GM12864 (cell line): ENCODE data around the gene SLF2.
"Not testable (repeated sequence)": the region's sequence is repeated elsewhere in the genome, so short reads cannot be mapped to it uniquely, and the experiment has no call there.

Experiments used
- DNase-seq: peaks from one replicate; pipeline ENCODE4 v3.0.0-alpha.2; 2011; ENCODE audit warnings: low read depth
- H3K4me3 ChIP-seq: 2 replicates; pipeline ENCODE4 v1.5.1; 2011; ENCODE audit warnings: mild to moderate bottlenecking, low read depth, low read length, control low read depth
- TF ChIP-seq, protein P1 (sequence below): IDR thresholded peaks from 2 replicates; pipeline ENCODE4 v1.5.1; 2011; ENCODE audit warnings: low read depth, mild to moderate bottlenecking, moderate library complexity, low read length, control low read depth, inconsistent platforms; ENCODE audit errors: missing control alignments

SLF2 gene

DNA sequence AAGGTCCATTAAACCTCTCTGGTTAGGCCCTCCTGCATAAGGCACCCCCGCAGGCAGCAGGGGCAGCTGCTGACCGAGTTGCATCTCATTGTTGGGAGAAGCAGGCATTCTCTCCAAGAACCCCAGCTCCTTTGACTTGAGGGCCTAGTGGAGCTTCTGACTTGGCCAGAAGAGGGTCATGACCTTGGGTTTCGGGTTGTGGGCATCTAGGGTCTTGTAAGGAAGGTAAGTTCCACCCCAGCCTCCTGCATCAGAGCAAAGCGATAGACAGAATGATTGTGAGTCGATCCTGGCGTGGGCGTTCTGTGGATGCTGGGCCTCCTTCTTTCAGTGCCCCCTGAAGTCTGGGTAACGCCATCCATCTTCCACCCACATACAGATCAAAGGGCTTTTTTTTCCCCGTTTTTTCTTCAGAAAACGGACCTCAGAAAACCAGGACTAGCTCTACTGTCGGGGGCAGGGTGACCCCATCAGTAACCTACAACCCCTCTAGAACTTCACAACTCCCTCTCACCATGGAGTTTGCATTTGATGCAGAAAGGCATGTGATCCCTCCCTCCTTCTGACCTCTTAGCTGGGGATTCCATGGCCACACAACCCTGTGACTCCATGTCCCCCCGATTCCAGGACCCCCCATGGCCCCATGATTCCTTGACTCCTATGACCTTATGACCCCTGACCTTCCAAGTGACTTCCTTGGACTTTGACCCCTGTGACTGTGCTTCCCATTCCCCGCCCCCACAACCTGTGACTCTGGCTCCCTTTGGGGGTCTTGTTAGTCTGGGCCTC lies 59.5 kb downstream of the SLF2 start:
- no peak overlapping the region for H3K4me3 ChIP-seq
- no peak for DNase-seq
- TF ChIP-seq, protein P1, sequence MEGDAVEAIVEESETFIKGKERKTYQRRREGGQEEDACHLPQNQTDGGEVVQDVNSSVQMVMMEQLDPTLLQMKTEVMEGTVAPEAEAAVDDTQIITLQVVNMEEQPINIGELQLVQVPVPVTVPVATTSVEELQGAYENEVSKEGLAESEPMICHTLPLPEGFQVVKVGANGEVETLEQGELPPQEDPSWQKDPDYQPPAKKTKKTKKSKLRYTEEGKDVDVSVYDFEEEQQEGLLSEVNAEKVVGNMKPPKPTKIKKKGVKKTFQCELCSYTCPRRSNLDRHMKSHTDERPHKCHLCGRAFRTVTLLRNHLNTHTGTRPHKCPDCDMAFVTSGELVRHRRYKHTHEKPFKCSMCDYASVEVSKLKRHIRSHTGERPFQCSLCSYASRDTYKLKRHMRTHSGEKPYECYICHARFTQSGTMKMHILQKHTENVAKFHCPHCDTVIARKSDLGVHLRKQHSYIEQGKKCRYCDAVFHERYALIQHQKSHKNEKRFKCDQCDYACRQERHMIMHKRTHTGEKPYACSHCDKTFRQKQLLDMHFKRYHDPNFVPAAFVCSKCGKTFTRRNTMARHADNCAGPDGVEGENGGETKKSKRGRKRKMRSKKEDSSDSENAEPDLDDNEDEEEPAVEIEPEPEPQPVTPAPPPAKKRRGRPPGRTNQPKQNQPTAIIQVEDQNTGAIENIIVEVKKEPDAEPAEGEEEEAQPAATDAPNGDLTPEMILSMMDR: no peak

DNA sequence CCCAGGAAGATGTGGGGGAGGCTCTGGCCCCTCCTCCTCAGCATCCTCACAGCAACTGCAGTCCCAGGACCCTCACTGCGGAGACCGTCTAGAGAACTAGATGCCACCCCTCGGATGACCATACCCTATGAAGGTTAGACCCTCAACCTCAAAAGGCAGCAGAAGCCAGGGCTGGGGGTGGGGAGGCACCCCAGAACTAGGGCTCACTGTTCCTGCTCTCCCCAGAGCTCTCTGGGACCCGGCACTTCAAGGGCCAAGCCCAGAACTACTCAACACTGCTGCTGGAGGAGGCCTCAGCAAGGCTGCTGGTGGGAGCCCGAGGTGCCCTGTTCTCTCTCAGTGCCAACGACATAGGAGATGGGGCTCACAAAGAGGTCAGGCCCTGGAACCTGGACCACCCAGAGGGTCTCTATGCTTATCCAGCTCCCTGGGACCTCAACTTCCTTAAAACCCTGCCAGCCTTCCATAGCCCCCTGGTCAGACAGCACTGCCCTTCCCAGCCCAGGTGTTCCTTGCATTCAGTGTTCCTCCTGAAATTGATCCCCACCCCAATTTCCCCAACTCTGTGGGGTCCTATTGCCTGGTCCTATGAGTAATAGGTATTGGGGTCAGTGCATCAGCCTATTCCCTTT lies 60.3 kb downstream of the SLF2 start:
- DNase-seq: no peak
- TF ChIP-seq, protein P1: no peak
- H3K4me3 ChIP-seq: no peak overlapping the region

DNA sequence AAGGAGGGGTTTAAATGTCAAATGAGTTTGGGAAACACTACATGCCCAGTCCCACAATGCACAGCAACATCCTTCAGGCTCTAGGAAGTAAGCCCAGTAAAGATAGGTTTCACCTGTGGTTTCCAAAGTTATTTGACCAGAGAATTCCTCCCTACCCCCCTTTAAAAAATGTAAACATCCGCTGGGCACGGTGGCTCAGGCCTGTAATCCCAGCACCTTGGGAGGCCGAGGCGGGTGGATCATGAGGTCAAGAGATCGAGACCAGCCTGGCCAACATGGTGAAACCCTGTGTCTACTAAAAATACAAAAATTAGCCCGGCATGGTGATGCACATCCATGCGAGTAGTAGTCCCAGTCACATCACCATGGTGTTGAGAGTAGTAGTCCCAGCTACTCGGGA lies 62.6 kb downstream of the SLF2 start:
- DNase-seq, H3K4me3 ChIP-seq: not testable (repeated sequence)

DNA sequence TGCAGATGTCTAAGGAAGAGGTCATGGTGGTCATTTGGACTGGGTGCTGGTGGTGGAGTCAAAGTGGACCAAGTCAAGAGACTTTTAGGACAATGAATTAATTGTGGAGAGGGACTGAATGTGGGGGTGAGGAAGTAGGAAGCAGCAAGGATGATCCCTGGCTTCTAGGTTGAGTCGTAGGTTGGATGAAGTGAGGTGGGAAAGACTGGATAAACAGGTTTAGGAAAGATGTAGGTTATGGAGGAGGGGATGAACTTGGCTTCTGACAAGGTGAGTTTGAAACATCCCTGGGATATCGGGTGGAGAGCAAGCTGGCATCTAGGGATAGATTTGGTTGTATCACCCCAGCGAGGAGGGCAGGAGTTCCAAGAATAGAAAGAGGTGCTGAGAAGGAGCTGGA lies 64.1 kb downstream of the SLF2 start:
- no peak for DNase-seq
- TF ChIP-seq, protein P1: no peak
- H3K4me3 ChIP-seq: no peak overlapping the region

DNA sequence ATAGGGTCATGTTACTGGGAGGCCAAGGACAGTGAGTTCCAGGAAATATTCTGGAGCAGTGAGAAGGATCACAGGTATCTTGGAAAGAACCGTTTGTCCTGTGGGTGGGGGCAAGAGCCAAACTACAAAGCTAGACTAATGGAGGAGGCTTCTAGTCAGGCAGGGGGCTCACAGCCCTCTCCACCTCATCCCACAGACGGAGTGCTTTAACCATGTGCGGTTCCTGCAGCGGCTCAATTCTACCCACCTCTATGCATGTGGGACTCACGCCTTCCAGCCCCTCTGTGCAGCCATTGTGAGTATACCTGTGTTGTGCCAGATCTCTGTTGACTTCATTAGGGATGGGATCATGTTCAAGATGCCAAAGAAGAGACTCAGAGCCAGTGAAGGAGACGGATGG lies 64.7 kb downstream of the SLF2 start:
- no peak overlapping the region for H3K4me3 ChIP-seq
- DNase-seq: no peak
- TF ChIP-seq, protein P1: no peak

DNA sequence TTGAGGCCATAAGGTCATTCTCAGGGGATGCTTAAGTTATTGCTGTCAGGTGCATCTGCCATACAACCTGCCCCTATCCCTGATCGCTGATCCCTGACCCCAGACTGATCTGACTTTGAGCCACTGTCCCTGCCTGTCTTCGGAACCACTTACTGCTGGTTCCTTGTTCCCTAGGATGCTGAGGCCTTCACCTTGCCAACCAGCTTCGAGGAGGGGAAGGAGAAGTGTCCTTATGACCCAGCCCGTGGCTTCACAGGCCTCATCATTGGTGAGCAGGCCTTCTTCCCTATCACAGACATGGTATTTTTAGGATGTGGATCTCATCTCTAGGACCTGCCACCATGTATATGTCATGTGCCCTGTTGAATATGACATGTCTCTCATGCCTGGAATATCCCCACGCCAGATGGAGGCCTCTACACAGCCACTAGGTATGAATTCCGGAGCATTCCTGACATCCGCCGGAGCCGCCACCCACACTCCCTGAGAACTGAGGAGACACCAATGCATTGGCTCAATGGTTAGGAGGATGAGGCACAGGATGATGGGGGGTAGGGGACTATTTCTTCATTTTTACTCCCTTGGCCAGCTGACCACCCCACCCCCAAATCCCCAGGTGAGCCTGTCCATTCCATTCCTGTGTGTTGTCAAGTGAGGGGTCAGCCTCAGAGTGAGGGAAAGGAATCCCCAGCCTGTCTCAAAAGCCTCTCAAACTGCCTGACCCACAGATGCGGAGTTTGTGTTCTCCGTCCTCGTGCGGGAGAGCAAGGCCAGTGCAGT lies 65.5 kb downstream of the SLF2 start:
- H3K4me3 ChIP-seq: no peak overlapping the region
- TF ChIP-seq, protein P1: no peak
- no peak for DNase-seq

DNA sequence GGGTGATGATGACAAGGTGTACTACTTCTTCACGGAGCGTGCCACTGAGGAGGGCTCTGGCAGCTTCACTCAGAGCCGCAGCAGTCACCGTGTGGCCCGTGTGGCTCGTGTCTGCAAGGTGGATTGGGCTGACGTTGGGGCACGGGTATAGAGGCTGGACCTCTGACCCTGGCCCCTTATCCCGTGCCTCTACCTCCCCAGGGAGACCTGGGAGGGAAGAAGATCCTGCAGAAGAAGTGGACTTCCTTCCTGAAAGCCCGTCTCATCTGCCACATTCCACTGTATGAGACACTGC lies 66.1 kb downstream of the SLF2 start:
- H3K4me3 ChIP-seq: no peak overlapping the region
- TF ChIP-seq, protein P1: no peak
- no peak for DNase-seq
